Neutrophil (primary cell): Measurements from ENCODE around the gene UGGT1.
A peak's percentile ranks its signal among the peaks of the same experiment; 100 is the strongest.

Experiments used
- H3K27ac ChIP-seq: fragments of 200-600 bp; sonication (generic); 2 replicates; pipeline ENCODE4 v1.5.1; 2016; ENCODE audit warnings: mild to moderate bottlenecking, moderate library complexity
- H3K27me3 ChIP-seq: fragments of 200-600 bp; sonication (generic); 2 replicates; pipeline ENCODE4 v1.6.0; 2016; ENCODE audit warnings: mild to moderate bottlenecking
- H3K36me3 ChIP-seq: fragments of 200-600 bp; sonication (generic); 2 replicates; pipeline ENCODE4 v1.5.1; 2017
- H3K4me1 ChIP-seq, 2 experiments: fragments of 200-600 bp in 1 of 2; sonication (generic) in 1 of 2; 1 replicate in 1 of 2; 2 replicates in 1 of 2; pipeline versions ENCODE4 v1.5.1 to v1.6.1; 2013 to 2016; ENCODE audit warnings: low read depth in 1 of 2, low read length in 1 of 2, mild to moderate bottlenecking in 1 of 2, moderate library complexity in 1 of 2; ENCODE audit not compliant: control insufficient read depth in 1 of 2, insufficient read depth in 1 of 2
- H3K4me3 ChIP-seq, 2 experiments: fragments of 200-600 bp in 1 of 2; sonication (generic) in 1 of 2; 1 replicate in 1 of 2; 2 replicates in 1 of 2; pipeline ENCODE4 v1.5.1; 2013 to 2016; ENCODE audit warnings: low read depth in 1 of 2, low read length in 1 of 2, mild to moderate bottlenecking in 1 of 2, moderate library complexity in 1 of 2
- H3K9me3 ChIP-seq: fragments of 200-600 bp; sonication (generic); 2 replicates; pipeline ENCODE4 v1.5.1; 2016
- TF ChIP-seq, protein P1 (sequence below): fragments of 200-600 bp; sonication (generic); IDR thresholded peaks from 2 replicates; pipeline ENCODE4 v1.5.1; 2016; ENCODE audit warnings: antibody characterized with exemption

UGGT1 gene, protein sequence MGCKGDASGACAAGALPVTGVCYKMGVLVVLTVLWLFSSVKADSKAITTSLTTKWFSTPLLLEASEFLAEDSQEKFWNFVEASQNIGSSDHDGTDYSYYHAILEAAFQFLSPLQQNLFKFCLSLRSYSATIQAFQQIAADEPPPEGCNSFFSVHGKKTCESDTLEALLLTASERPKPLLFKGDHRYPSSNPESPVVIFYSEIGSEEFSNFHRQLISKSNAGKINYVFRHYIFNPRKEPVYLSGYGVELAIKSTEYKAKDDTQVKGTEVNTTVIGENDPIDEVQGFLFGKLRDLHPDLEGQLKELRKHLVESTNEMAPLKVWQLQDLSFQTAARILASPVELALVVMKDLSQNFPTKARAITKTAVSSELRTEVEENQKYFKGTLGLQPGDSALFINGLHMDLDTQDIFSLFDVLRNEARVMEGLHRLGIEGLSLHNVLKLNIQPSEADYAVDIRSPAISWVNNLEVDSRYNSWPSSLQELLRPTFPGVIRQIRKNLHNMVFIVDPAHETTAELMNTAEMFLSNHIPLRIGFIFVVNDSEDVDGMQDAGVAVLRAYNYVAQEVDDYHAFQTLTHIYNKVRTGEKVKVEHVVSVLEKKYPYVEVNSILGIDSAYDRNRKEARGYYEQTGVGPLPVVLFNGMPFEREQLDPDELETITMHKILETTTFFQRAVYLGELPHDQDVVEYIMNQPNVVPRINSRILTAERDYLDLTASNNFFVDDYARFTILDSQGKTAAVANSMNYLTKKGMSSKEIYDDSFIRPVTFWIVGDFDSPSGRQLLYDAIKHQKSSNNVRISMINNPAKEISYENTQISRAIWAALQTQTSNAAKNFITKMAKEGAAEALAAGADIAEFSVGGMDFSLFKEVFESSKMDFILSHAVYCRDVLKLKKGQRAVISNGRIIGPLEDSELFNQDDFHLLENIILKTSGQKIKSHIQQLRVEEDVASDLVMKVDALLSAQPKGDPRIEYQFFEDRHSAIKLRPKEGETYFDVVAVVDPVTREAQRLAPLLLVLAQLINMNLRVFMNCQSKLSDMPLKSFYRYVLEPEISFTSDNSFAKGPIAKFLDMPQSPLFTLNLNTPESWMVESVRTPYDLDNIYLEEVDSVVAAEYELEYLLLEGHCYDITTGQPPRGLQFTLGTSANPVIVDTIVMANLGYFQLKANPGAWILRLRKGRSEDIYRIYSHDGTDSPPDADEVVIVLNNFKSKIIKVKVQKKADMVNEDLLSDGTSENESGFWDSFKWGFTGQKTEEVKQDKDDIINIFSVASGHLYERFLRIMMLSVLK (N-terminal part only)

DNA sequence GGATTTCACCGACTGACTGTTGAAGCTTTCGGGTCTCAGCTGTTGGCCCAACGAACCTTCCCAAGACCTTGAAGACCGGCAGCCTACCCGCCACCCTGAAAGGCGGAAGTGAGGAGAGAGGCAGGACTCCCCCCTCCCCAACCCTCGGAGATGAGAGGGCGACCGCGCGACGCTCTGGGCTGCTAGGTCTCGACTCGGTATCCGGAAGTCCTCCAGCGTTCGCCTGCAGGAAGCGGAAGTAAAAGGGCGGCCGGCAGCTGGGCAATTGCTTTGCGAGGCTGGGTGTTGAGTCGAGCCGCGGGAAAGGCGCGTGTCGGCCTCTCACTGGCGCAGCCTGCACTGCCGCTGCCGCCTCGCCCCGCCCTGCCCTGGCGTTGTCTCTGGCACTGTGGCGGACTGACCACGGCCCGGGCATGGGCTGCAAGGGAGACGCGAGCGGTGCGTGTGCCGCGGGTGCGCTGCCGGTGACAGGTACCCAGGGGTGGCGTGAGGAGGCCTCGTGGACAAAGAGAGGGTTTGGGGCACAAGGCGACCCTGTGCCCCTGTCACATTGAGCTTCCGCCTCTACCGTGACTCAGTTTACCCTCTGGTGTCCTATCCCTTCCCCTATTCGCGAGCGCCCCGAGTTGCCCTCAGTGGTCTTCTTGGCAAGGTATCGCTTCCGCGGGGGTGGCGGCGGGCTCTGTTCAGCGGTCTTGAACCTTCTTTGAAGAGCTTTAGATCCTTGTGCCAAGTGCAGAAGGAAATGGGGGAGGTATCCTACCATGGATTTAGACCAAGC lies at the start of gene UGGT1:
UGGT1 (plus strand) TSS at position 256 of the 781 bp plus-strand sequence; CDS start at position 414, 158 bp downstream.
- Histone ChIP-seq H3K27me3 (no peaks in the 10 kb centered on the region), H3K27ac (peak within 1 kb of the TSS; percentile 90), H3K9me3 (no peaks in the 10 kb centered on the region), H3K4me1 (peaks cover 26 to 28% of the 10 kb centered on the region in 2 experiments), H3K36me3 (peaks cover 4% of the 10 kb centered on the region), H3K4me3 (peak within 1 kb of the TSS; percentile 86 to 100)
- TF ChIP-seq, protein P1, sequence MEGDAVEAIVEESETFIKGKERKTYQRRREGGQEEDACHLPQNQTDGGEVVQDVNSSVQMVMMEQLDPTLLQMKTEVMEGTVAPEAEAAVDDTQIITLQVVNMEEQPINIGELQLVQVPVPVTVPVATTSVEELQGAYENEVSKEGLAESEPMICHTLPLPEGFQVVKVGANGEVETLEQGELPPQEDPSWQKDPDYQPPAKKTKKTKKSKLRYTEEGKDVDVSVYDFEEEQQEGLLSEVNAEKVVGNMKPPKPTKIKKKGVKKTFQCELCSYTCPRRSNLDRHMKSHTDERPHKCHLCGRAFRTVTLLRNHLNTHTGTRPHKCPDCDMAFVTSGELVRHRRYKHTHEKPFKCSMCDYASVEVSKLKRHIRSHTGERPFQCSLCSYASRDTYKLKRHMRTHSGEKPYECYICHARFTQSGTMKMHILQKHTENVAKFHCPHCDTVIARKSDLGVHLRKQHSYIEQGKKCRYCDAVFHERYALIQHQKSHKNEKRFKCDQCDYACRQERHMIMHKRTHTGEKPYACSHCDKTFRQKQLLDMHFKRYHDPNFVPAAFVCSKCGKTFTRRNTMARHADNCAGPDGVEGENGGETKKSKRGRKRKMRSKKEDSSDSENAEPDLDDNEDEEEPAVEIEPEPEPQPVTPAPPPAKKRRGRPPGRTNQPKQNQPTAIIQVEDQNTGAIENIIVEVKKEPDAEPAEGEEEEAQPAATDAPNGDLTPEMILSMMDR, result peak; percentile 38

DNA sequence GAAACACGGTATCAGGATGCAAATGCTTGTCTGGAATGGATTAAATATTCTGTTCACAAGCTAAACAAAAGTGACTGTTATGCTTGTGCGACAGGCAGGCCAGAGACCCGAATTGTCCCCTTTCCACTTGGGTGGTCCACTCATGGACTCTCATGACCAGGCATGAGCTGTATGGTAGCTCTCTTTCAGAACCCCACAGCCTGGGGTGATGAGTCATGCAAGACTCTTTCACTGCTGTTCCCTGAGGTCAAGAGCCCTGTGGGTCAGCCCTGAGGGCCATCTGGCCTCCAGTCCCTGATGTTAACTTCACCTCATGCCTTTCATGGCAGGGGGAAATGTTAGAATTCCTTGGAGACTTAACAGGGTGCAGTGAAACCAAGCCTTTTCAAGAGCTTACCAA lies 49.4 kb upstream of the UGGT1 start:
- Histone ChIP-seq H3K36me3 (no peaks in the 10 kb centered on the region), H3K27me3 (no peaks in the 10 kb centered on the region), H3K9me3 (peaks cover 16% of the 10 kb centered on the region), H3K27ac (no peak overlapping the region), H3K4me1 (no peaks in the 10 kb centered on the region), H3K4me3 (no peak overlapping the region)
- TF ChIP-seq, protein P1, result no peak

DNA sequence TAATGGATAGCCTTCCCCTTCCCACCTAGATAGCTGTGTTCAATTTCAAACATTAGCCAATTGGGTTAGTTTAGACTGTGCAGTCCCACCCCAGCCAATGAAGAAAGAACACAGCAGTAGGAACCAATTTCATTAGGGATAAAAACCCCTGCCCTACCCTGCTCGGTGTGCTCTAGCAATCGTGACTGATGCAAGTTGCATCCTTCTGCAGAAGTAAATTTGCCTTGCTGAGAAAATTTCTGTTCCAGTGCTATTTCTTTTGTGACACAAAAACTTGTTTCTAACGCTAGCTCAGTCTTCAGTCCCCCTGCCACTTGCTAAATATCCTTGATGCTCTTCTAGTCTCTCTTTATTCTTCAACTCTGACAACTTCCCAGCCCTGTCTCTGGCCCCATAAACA lies 48.0 kb upstream of the UGGT1 start:
- TF ChIP-seq, protein P1, result no peak
- H3K4me1 ChIP-seq, result no peaks in the 10 kb centered on the region
- H3K27me3 ChIP-seq, result no peaks in the 10 kb centered on the region
- H3K9me3 ChIP-seq, result peaks cover 9% of the 10 kb centered on the region
- H3K36me3 ChIP-seq, result no peaks in the 10 kb centered on the region
- no peak overlapping the region for H3K4me3 ChIP-seq
- no peak overlapping the region for H3K27ac ChIP-seq

DNA sequence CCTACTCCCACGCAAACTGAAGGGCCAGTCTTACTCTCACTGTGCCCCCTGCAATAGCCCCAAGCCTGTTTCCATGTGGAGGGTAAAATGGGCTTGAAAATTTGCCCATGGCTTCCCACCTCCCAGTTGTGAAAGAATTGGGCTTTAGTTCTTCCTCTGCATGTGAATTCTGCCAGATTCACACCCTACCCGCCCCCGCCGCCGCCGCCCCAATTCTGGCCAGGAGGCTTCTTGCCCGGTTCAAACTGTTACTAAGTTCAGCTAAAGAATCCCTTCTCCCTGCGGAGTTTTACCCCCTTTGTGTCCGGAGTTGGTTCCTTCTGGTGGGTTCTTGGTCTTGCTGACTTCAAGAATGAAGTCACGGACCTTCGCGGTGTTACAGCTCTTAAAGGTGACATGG lies 37.7 kb upstream of the UGGT1 start:
- Histone ChIP-seq H3K27me3 (peaks cover 12% of the 10 kb centered on the region), H3K4me1 (no peaks in the 10 kb centered on the region), H3K27ac (no peak overlapping the region), H3K9me3 (no peaks in the 10 kb centered on the region), H3K36me3 (no peaks in the 10 kb centered on the region), H3K4me3 (no peak overlapping the region)
- TF ChIP-seq, protein P1, result no peak
